Measurements from ENCODE around the gene MRPL17. TPM values are rescaled to one million over a fixed set of nuclear protein-coding genes. Genes with fewer than 3 reads are reported as not detected.

The MRPL17 gene
- total and polyA plus RNA-seq, 9 of the 15 experiments (the other 6 are each of a cell fraction or from before 2014, with no cell fraction given) = 33.9 to 81.6 (median 43.9) TPM

DNA sequence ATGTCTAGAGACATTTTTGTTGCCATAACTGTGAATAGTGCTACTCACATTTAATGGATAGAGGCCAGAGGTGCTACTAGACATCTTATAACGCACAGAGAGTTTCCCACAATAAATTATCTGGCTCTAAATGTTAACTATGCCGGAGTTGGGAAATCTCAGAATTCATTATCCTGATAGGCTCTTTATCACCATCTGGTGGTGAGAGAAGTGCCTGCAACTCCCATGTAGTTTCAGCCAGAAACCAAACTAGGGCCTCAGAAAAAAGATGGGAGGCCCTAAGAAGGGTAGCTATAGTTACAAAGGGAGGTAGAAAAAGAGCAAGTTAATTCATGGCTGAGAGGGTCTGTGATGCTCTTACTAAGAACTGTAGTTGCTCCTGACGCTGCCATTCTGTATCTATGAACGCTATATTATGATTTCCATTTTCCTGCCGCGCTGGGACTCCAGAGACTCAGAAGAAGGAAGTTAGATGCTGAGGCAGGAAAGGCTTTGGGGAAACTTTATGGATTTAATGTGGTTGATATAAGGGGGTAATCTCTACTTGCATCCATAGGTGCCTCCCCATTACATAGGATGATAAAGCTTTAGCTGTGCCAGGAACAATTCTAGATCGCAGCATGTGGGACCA, 22.9 kb upstream of the MRPL17 start:
- ATAC-seq (peak; percentile 78), DNase-seq (ENCODE audit: extremely low read depth in 1 of 4, low spot score in 3 of 4) (peak; percentile 54 to 64 (median 58)), FAIRE-seq (peak; percentile 87)
- H3K4me2 ChIP-seq (ENCODE audit: insufficient read depth, low read length) = no peak overlapping the region
- no peaks in the 10 kb centered on the region for H3K9me1 ChIP-seq (ENCODE audit: control insufficient read depth, insufficient read depth, low read length)
- H3K27me3 ChIP-seq (ENCODE audit: control insufficient read depth in 2 of 2, insufficient read depth in 2 of 2, low read length in 2 of 2) = no peaks in the 10 kb centered on the region
- no TSS peak for BruUV-seq (replicated peaks)
- in situ Hi-C loops (cut with MboI) (loop anchor here (10.0 kb wide), 1 partner anchor 321 kb away; no protein-coding TSS in a partner anchor), intact Hi-C loops (cut with micrococcal nuclease) (loop anchor here (1.0 kb wide), 1 partner anchor 175 kb away; no protein-coding TSS in a partner anchor)
- no peaks in the 10 kb centered on the region for H4K20me1 ChIP-seq (replicated peaks; ENCODE audit: control insufficient read depth, insufficient read depth, low read length)
- no peaks in the 10 kb centered on the region for H3K9me3 ChIP-seq (replicated peaks; ENCODE audit: control insufficient read depth, insufficient read depth, low read depth, low read length)
- no peak overlapping the region for H3K4me3 ChIP-seq
- WGBS (ENCODE audit: insufficient coverage, low coverage, missing lambda C conversion rate) = 58% methylated on average over 7 of the region's 7 CpGs
- POLR2A ChIA-PET = interaction anchor here (1.0 kb wide), 1 partner anchor 232 kb away, joined by 3 read pairs; the partner anchor contains the start of gene TRIM3
- H3K27ac ChIP-seq (ENCODE audit: extremely low read depth, low read depth, low read length) = no peak overlapping the region
- H3K4me1 ChIP-seq (replicated peaks in 1 of 2; ENCODE audit: control insufficient read depth in 2 of 2, insufficient read depth in 2 of 2, low read length in 2 of 2) = no peaks in the 10 kb centered on the region
- CTCF ChIA-PET (ENCODE audit: low intra/inter-chr PET ratio) = interaction anchor here (0.7 to 2.4 kb wide), 6 partner anchors 33 to 327 kb away, joined by 3 to 13 read pairs (median 6); no protein-coding TSS in a partner anchor
- H2AFZ ChIP-seq (ENCODE audit: low read depth, low read length) = no peak overlapping the region
- H3K79me2 ChIP-seq (ENCODE audit: control insufficient read depth, insufficient read depth, low read length) = no peaks in the 10 kb centered on the region
- H3K36me3 ChIP-seq (ENCODE audit: control insufficient read depth, insufficient read depth, low read length) = no peaks in the 10 kb centered on the region
- H3K9ac ChIP-seq (ENCODE audit: insufficient read depth in 1 of 2, low read depth in 2 of 2, low read length in 2 of 2) = no peak overlapping the region
- TF ChIP-seq OTX1 (CRISPR knock-in tag; IDR thresholded peaks at IDR 0.05) = no peak
- TF ChIP-seq CTCF (IDR thresholded peaks at IDR 0.05 in 2 of 3, conservative IDR thresholded peaks at IDR 0.05 in 1 of 3; ENCODE audit: insufficient read depth in 2 of 3, low read depth in 1 of 3, low read length in 3 of 3) = peak; percentile 81 to 89 (median 81)
- peak in 1 of 2 experiments; percentile 20; a peak in 1 of 4 replicates for TF ChIP-seq MAZ (CRISPR knock-in tag; conservative IDR thresholded peaks at IDR 0.05 in 1 of 2, IDR thresholded peaks at IDR 0.05 in 1 of 2)
- TF ChIP-seq CC2D1A (IDR thresholded peaks at IDR 0.05) = no peak
- TF ChIP-seq, protein P1, sequence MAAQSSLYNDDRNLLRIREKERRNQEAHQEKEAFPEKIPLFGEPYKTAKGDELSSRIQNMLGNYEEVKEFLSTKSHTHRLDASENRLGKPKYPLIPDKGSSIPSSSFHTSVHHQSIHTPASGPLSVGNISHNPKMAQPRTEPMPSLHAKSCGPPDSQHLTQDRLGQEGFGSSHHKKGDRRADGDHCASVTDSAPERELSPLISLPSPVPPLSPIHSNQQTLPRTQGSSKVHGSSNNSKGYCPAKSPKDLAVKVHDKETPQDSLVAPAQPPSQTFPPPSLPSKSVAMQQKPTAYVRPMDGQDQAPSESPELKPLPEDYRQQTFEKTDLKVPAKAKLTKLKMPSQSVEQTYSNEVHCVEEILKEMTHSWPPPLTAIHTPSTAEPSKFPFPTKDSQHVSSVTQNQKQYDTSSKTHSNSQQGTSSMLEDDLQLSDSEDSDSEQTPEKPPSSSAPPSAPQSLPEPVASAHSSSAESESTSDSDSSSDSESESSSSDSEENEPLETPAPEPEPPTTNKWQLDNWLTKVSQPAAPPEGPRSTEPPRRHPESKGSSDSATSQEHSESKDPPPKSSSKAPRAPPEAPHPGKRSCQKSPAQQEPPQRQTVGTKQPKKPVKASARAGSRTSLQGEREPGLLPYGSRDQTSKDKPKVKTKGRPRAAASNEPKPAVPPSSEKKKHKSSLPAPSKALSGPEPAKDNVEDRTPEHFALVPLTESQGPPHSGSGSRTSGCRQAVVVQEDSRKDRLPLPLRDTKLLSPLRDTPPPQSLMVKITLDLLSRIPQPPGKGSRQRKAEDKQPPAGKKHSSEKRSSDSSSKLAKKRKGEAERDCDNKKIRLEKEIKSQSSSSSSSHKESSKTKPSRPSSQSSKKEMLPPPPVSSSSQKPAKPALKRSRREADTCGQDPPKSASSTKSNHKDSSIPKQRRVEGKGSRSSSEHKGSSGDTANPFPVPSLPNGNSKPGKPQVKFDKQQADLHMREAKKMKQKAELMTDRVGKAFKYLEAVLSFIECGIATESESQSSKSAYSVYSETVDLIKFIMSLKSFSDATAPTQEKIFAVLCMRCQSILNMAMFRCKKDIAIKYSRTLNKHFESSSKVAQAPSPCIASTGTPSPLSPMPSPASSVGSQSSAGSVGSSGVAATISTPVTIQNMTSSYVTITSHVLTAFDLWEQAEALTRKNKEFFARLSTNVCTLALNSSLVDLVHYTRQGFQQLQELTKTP (IDR thresholded peaks at IDR 0.05; ENCODE audit: low read depth in 1 of 2, partially characterized antibody in 2 of 2) = no peak
- TF ChIP-seq, protein P2, sequence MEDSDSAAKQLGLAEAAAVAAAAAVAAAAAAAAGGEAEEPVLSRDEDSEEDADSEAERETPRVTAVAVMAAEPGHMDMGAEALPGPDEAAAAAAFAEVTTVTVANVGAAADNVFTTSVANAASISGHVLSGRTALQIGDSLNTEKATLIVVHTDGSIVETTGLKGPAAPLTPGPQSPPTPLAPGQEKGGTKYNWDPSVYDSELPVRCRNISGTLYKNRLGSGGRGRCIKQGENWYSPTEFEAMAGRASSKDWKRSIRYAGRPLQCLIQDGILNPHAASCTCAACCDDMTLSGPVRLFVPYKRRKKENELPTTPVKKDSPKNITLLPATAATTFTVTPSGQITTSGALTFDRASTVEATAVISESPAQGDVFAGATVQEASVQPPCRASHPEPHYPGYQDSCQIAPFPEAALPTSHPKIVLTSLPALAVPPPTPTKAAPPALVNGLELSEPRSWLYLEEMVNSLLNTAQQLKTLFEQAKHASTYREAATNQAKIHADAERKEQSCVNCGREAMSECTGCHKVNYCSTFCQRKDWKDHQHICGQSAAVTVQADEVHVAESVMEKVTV (CRISPR knock-in tag; IDR thresholded peaks at IDR 0.05) = peak; percentile 73

Measured in K562 (cell line).